ENCODE results near the gene IFI27. TPM values are rescaled to one million over a fixed set of nuclear protein-coding genes. Genes with fewer than 3 reads are reported as not detected.

The IFI27 gene
- total RNA-seq, 4 donors from 2014 or later: 65.6 to 179 (median 123) TPM

GRCh38 chr14:94127330-94127729 lies 16.8 kb downstream of the IFI27 start:
- intact Hi-C loops (cut with DNase I; ENCODE audit: low total_unique reads): loop anchor here (5.0 kb wide), 1 partner anchor 45 kb away; the partner anchor contains the start of genes DDX24 and IFI27L1

DNA sequence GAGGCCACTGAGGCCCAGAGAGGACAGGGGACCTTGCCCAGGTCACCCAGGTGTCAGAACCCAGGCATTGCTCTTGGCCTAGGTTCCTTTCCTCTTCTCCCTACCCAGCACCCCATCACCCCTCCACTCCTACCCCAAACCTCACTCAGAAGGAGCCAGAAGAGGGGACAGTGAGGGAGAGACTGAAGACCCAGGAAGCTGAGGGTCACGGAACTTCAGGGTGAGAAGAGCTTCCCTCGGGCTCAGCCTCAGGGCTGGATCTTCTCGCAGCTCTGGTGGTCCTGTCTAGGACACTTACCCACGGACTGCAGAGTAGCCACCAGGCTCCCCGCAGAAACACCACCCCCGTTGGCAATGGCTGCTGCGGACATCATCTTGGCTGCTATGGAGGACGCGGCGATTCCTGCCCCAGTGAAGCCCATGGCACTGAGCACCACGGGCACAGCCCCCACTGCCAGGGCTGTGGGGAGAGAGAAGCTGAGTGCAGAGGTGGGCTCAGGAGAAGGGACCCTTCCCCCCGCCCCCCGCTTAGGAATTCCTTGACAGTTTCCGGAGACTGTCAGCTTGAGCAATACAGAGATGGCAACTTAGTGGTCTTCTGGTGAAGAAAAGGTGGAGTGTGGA lies 17.8 kb downstream of the IFI27 start:
- peaks cover 8 to 11% of the 10 kb centered on the region in 2 donors for H3K4me1 ChIP-seq
- no peak overlapping the region for H3K4me3 ChIP-seq
- peak overlapping the region in 3 of 4 donors; percentile 62 to 76 (median 74) for H3K27ac ChIP-seq
- intact Hi-C loops (cut with DNase I; ENCODE audit: low total_unique reads): loop anchor here (5.0 kb wide), 1 partner anchor 46 kb away; the partner anchor contains the start of genes DDX24 and IFI27L1
- in situ Hi-C loops (cut with MboI; ENCODE audit: low sequenced_read_pairs in 4 of 4): no loop called here
- no peaks in the 10 kb centered on the region for H3K27me3 ChIP-seq
- H3K9me3 ChIP-seq: no peaks in the 10 kb centered on the region
- no peak for ATAC-seq
- no peak for DNase-seq
- H3K36me3 ChIP-seq: no peaks in the 10 kb centered on the region
- no peak for TF ChIP-seq POLR2A (IDR thresholded peaks at IDR 0.05)
- TF ChIP-seq, protein P1, sequence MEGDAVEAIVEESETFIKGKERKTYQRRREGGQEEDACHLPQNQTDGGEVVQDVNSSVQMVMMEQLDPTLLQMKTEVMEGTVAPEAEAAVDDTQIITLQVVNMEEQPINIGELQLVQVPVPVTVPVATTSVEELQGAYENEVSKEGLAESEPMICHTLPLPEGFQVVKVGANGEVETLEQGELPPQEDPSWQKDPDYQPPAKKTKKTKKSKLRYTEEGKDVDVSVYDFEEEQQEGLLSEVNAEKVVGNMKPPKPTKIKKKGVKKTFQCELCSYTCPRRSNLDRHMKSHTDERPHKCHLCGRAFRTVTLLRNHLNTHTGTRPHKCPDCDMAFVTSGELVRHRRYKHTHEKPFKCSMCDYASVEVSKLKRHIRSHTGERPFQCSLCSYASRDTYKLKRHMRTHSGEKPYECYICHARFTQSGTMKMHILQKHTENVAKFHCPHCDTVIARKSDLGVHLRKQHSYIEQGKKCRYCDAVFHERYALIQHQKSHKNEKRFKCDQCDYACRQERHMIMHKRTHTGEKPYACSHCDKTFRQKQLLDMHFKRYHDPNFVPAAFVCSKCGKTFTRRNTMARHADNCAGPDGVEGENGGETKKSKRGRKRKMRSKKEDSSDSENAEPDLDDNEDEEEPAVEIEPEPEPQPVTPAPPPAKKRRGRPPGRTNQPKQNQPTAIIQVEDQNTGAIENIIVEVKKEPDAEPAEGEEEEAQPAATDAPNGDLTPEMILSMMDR (IDR thresholded peaks at IDR 0.05 in 4 of 5, conservative IDR thresholded peaks at IDR 0.05 in 1 of 5): no peak

More at GRCh38 chr14:94127330-94127729, 16.8 kb downstream of the IFI27 start:
- Histone ChIP-seq H3K27me3 (no peaks in the 10 kb centered on the region), H3K27ac (no peak overlapping the region), H3K4me1 (peaks cover 8 to 11% of the 10 kb centered on the region in 2 donors), H3K9me3 (no peaks in the 10 kb centered on the region), H3K4me3 (no peak overlapping the region), H3K36me3 (no peaks in the 10 kb centered on the region)
- no peak for ATAC-seq
- no peak for DNase-seq
- no peak for TF ChIP-seq POLR2A (IDR thresholded peaks at IDR 0.05)
- TF ChIP-seq, protein P1 (IDR thresholded peaks at IDR 0.05 in 4 of 5, conservative IDR thresholded peaks at IDR 0.05 in 1 of 5): no peak
- in situ Hi-C loops (cut with MboI; ENCODE audit: low sequenced_read_pairs in 4 of 4): no loop called here

- Histone ChIP-seq H3K27ac (peak within 1 kb of the TSS; percentile 53 to 76 (median 68)), H3K27me3 (no peaks in the 10 kb centered on the region), H3K36me3 (no peaks in the 10 kb centered on the region), H3K4me3 (peak within 1 kb of the TSS; percentile 50 to 60 (median 54)), H3K9me3 (no peaks in the 10 kb centered on the region), H3K4me1 (peaks cover 8 to 11% of the 10 kb centered on the region in 2 donors)
- intact Hi-C loops (cut with DNase I; ENCODE audit: low total_unique reads): loop anchor here (5.0 kb wide), 1 partner anchor 47 kb away; the partner anchor contains the start of genes DDX24 and IFI27L1
- peak; percentile 14 to 25 for TF ChIP-seq POLR2A (IDR thresholded peaks at IDR 0.05)
- TF ChIP-seq, protein P1 (IDR thresholded peaks at IDR 0.05 in 4 of 5, conservative IDR thresholded peaks at IDR 0.05 in 1 of 5): peak in 3 of 5 experiments; percentile 10 to 45 (median 26)
- peak; percentile 66 to 90 for ATAC-seq
- in situ Hi-C loops (cut with MboI; ENCODE audit: low sequenced_read_pairs in 4 of 4): no loop called here
- DNase-seq: peak; percentile 54 to 56
These were observed 18.7 kb downstream of the IFI27 start, which contains the start of gene IFI27L2 for GRCh38 chr14:94129111-94129757. Gene IFI27L2, minus strand, starts transcription at chr14:94129604. Its CDS starts 40 bp downstream, at chr14:94129564.

GRCh38 chr14:94129758-94130414 lies 19.4 kb downstream of the IFI27 start:
- no peak for DNase-seq
- TF ChIP-seq, protein P1 (IDR thresholded peaks at IDR 0.05 in 4 of 5, conservative IDR thresholded peaks at IDR 0.05 in 1 of 5): no peak
- TF ChIP-seq POLR2A (IDR thresholded peaks at IDR 0.05): peak in 1 of 2 donors; percentile 7
- Histone ChIP-seq H3K4me3 (peak overlapping the region; percentile 50 to 60 (median 54)), H3K36me3 (no peaks in the 10 kb centered on the region), H3K27ac (peak overlapping the region; percentile 53 to 76 (median 68)), H3K4me1 (peaks cover 8 to 11% of the 10 kb centered on the region in 2 donors), H3K9me3 (no peaks in the 10 kb centered on the region), H3K27me3 (no peaks in the 10 kb centered on the region)
- ATAC-seq: peak; percentile 24 to 40
- intact Hi-C loops (cut with DNase I; ENCODE audit: low total_unique reads): loop anchor here (5.0 to 10.0 kb wide), 2 partner anchors 48 to 355 kb away; partner anchors contain the start of genes DDX24 and IFI27L1
- in situ Hi-C loops (cut with MboI; ENCODE audit: low sequenced_read_pairs in 4 of 4): no loop called here
